ENCODE measurements around the gene ST8SIA6.
"Not testable (repeated sequence)": the region's sequence is repeated elsewhere in the genome, so short reads cannot be mapped to it uniquely, and the experiment has no call there.

The ST8SIA6 gene

GRCh38 chr10:17427666-17428350, 26.6 kb downstream of the ST8SIA6 start:
- in situ Hi-C loops (cut with HindIII; ENCODE audit: low sequenced_read_pairs) = no loop called here

DNA sequence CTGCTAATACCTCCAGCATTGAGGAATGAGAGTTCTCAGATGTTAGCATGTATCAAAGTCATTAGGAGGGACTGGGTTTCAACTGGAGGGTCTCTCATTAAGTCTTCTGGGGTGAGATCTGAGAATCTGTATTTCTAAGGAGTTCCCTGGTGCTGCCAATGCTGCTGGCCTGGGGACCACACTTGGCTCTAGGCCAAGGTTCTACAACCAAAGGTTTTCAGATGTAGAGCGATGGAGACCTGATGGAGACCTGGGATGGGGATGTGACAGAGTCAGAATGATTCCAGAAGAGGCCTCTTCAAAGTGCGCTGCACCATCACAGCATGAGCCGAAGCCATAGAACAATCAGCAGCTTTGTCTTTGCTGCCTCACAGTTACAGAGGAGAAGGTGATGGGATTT, 27.2 kb downstream of the ST8SIA6 start:
- in situ Hi-C loops (cut with HindIII; ENCODE audit: low sequenced_read_pairs) = no loop called here

DNA sequence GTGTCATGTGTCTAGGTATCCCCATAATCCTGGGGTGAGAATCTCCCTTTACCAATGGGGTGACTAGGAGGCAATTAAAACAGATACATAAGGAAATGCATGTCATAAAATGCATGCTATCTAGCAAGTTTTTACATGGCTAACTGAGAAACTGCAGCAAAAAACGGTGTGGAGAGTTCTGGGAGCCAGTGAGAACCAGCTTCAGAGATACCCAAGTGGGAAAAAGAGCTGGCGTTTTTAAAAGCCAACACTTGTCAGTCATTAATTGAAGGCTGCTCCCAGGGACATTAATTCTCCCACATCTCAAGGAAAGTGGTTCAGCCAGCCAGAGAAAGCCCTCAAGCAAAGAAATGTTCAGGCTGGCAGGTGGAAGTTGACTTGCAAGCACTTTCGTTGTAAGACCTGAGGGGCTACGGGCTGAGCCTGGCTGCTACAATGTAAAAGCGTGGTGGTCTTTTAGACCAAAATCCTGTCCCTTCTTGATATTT, 28.1 kb downstream of the ST8SIA6 start:
- in situ Hi-C loops (cut with HindIII; ENCODE audit: low sequenced_read_pairs) = no loop called here

DNA sequence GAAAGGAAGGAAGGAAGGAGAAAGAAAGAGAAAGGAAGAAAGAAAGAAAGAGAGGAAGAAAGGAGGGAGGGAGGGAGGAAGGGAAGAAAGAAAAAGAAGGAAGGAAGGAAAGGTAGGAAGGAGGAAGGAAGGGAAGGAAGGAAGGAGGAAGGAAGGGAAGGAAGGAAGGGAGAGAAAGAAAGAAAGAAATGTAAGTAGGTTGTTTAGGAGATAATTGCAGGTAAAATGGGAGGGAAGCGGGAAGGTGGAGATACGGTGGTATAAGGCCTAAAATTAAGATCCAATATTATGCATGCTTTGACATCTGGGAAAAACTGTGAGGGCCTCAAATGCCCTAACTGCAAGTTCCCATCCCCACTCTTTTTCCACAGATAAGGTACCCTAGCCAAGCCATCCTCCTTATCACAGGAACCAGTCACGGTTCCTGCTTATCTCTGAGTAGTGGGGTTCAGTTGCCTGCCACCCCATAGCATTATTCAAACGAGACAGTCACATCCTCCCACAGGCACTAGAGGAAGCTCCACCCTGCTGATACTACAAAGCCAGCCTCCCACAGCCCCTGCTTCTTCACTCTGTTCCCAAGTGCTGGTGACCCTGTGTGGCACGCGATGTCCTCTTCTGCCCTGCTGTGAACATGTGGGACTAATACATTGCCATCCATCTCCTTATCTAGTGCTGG, 28.7 kb downstream of the ST8SIA6 start:
- in situ Hi-C loops (cut with HindIII; ENCODE audit: low sequenced_read_pairs) = no loop called here

DNA sequence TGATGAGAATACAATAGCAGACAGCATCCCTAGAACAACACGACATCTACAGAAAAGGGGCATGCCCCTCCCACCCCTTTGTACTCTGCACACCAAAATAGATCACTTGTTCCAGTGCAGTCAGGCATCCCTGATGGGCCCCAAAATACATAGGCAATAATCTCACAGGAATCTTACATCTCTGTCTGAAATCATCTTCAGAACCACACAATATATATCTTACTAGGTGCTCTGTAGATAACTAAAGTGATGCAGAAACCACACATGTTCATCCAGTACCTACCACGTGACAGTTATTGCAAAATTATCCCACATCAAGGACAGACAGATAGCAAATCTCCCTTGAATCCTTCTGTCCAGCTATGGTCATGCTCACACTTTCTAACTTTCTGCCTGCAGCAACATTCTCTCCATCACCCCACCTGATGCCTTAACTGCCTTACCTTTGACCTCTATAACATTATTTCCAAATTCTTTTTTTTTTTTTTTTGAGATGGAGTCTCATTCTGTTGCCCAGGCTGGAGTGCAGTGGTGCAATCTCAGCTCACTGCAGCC, 30.7 kb downstream of the ST8SIA6 start:
- in situ Hi-C loops (cut with HindIII; ENCODE audit: low sequenced_read_pairs) = no loop called here

DNA sequence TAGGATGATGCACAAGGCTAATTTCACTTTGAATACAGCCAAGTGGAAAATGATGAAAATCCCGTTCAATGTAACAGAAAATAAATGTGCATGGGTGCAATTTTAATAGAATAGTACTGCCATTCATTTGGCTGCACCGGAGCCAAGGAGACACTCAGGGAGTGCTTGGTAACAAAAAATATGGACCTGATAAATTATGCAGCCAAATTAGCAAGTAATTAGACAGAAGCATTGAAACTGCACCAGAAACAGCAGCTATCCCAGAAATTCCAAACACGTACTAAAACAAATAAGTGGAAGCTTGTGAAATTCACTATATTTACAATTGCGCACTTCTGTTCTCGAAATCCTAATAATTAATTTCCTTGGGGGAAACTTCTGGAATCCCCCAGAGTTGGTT, 31.5 kb downstream of the ST8SIA6 start:
- in situ Hi-C loops (cut with HindIII; ENCODE audit: low sequenced_read_pairs) = no loop called here

- in situ Hi-C loops (cut with HindIII; ENCODE audit: low sequenced_read_pairs) = loop anchor here (5.0 kb wide), 1 partner anchor 81 kb away; no protein-coding TSS in a partner anchor
These were observed 36.1 kb downstream of the ST8SIA6 start for GRCh38 chr10:17418249-17418648.

DNA sequence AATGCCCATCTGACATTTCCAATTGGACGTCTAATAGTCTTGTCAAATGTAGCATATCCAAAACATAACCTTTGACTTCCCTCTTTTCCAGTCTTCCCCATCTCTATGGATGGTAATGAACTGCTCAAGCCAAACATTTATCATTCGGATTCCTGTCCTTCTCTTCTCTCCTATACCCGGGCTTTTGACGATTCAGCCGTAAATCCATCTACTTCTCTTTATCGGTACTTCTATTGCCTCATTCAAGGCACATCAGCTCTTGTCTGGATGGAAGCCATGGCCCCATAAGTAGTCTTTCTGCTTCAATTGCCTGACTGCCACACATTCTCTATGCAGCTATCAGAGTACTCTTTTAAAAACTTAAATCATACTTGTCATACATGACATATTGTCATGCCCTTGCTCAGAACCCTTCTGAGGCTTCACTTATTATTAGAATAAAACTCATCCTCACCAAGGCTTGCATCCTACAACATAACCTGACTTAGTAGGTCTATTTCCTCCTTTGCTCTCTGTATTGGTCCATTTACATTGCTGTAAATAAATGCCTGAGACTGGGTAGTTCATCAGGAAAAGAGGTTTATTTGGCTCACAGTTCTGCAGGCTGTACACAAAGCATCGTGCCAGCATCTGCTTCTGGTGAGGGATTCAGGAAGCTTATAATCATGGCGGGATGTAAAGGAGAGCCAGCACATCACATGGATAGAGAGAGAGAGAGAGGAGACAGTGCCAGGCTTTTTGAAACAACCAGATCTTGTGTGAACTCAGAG, 37.8 kb downstream of the ST8SIA6 start:
- in situ Hi-C loops (cut with HindIII; ENCODE audit: low sequenced_read_pairs) = loop anchor here (5.0 kb wide), 1 partner anchor 79 kb away; no protein-coding TSS in a partner anchor

DNA sequence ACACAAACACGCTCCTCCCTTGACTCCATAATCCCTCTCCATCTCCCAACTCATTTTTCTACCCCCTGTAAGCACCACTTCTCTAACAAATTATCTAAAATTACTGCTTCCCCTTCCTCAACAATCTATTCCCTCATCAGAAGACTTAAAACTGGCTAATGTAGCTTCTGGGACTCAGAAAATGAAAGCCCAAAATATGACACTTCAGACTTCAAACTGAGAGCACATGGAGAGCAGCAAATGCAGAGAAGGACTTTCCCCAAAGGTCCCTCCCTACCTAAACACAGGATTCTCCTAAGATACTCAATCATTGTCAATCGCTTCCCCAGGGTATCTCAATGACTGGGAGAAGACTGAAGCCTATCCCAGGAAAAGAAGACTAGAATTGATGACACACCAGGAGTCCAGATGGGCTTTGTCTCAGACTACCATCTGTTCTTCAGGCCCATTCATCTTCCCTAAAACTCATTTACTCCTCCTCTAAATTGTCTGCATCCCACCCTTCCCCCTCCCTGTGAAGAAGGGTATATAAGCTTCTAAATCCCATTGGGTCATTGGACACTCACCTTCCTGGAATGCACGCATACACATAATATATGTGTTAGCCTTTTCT, 39.2 kb downstream of the ST8SIA6 start:
- in situ Hi-C loops (cut with HindIII; ENCODE audit: low sequenced_read_pairs) = loop anchor here (5.0 kb wide), 1 partner anchor 78 kb away; no protein-coding TSS in a partner anchor

GRCh38 chr10:17414484-17414883, 39.9 kb downstream of the ST8SIA6 start:
- in situ Hi-C loops (cut with HindIII; ENCODE audit: low sequenced_read_pairs) = no loop called here

- in situ Hi-C loops (cut with HindIII; ENCODE audit: low sequenced_read_pairs) = no loop called here
These were observed 40.5 kb downstream of the ST8SIA6 start for GRCh38 chr10:17413876-17414275.

GRCh38 chr10:17412323-17412722, 42.1 kb downstream of the ST8SIA6 start:
- in situ Hi-C loops (cut with HindIII; ENCODE audit: low sequenced_read_pairs) = no loop called here

DNA sequence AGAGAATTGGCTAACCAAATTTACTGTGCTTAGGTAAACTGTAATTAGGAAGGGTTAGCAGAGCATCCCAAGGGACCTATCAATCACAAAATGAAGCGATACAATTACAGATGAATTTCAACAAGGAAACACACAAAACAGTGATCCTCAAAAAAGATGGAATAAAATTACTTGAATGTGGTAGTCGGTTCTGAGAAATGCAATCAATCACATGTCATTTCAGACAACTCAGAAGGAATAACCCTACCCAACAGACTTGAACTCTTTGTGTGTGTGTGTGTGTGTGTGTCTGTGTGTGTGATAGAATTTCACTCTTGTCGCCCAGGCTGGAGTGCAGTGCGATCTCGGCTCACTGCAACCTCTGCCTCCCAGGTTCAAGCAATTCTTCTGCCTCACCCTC, 43.5 kb downstream of the ST8SIA6 start:
- in situ Hi-C loops (cut with HindIII; ENCODE audit: low sequenced_read_pairs) = no loop called here

DNA sequence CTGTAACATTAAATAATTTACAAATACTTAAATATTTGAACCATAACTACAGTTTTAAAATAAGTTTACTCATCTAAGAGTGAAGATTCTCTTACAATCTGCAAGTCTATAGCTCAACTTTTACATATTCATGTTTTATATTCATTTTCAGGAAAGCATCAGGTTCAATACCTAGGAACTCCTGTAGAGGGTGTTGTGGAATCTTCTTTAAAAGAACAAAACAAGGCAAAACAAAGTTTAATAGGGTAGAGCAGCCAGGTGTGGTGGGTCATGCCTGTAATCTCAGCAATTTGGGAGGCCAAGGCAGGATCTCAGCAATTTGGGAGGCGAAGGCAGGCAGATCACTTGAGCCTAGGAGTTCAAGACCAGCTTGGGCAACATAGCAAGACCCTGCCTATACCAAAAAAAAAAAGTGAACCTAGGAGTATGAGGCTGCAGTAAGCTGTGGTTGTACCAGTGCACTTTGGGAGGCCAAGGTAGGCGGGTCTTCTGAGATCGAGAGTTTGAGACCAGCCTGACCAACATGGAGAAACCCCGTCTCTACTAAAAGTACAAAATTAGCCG, 45.1 kb downstream of the ST8SIA6 start:
- in situ Hi-C loops (cut with HindIII; ENCODE audit: low sequenced_read_pairs) = no loop called here

DNA sequence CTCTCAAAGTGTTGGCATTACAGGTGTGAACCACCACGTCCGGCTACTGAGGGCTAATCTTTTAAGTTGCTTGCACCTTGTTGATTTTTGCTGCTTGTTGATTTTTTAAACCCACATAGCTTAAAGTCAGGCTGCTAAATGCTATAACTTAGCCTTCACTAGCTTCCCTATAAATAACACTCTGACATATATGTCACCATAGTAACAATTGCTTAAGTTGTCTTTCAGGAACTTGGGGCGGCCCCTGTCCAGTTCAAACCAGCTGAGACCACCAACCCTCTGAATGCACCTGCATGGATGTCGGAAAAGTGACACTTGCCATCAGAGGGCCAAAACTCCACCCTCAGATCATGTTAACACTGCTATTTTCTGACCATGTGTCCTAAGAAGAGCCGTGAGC, 47.3 kb downstream of the ST8SIA6 start:
- in situ Hi-C loops (cut with HindIII; ENCODE audit: low sequenced_read_pairs) = no loop called here

GRCh38 chr10:17406036-17406834, 48.2 kb downstream of the ST8SIA6 start:
- in situ Hi-C loops (cut with HindIII; ENCODE audit: low sequenced_read_pairs) = no loop called here

- in situ Hi-C loops (cut with HindIII; ENCODE audit: low sequenced_read_pairs) = no loop called here
These were observed 51.2 kb downstream of the ST8SIA6 start for GRCh38 chr10:17403161-17403560.

- in situ Hi-C loops (cut with HindIII; ENCODE audit: low sequenced_read_pairs) = not testable (repeated sequence)
These were observed 52.4 kb downstream of the ST8SIA6 start for GRCh38 chr10:17402040-17402439.

GRCh38 chr10:17396004-17396403, 58.4 kb downstream of the ST8SIA6 start:
- in situ Hi-C loops (cut with HindIII; ENCODE audit: low sequenced_read_pairs) = no loop called here

DNA sequence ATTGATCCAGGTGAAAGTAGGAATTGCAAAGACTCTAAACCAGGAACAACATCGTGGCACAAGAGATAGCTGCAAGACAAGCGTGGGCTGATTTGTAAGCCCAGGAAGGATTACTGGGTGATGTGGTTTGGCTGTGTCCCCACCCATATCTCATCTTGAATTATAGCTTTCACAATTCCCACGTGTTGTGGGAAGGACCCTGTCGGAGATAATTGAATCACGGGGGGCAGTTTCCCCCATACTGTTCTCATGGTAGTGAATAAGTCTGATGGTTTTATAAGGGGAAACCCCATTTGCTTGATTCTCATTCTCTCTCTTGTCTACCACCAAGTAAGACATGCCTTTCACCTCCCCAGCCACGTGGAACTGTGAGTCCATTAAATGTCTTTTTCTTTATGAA, 59.5 kb downstream of the ST8SIA6 start:
- in situ Hi-C loops (cut with HindIII; ENCODE audit: low sequenced_read_pairs) = no loop called here
